ENCODE data around the gene SPHK2.
"Not testable (repeated sequence)": the region's sequence is repeated elsewhere in the genome, so short reads cannot be mapped to it uniquely, and the experiment has no call there.

The SPHK2 gene

DNA sequence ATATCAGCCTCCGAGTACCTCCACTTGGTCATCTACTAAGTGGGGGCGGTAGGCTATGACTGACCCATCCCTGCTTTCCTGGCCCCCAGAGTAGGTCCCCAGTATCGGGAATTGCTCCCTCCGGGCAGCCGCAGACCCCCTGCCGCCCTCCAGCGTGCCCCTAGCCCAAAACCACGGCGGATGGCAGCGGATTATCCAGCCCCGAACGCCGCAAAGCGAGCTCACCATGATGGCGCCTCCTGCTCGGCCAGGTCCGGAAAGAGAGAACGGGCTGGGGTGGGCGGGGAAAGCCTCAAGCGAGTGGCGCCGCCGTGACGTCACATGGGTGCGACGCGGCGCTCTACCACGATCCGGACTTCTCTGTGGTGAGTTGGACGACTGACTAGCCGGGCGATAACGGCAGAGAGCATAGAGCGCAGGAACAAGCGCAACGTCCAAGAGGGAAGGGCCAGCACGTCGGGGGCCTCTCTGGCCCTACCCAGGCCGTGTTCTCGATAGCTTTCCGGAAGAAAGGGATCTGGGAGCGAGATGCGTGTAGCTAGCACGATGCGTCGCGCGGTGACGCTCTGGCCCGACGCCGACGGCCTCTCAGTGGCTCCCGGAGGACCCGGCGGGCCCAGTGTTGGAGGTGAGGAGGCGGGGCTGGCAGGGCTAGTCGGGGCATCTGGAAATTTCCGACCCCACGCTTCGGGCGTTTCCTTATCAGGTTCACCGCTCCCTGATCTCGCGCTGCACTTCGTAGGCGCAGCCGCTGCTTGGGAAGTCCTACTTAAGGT, at the start of gene SPHK2, which contains the start of gene RPL18:
Gene SPHK2 (plus strand): TSS at position 591 of the 776 bp plus-strand sequence. CDS start 1,009 bp downstream, outside the sequence.
Gene RPL18 (minus strand): TSS at position 263 of the 776 bp plus-strand sequence. CDS start 35 bp downstream, at position 228.
- DNase-seq = peak; percentile 98

DNA sequence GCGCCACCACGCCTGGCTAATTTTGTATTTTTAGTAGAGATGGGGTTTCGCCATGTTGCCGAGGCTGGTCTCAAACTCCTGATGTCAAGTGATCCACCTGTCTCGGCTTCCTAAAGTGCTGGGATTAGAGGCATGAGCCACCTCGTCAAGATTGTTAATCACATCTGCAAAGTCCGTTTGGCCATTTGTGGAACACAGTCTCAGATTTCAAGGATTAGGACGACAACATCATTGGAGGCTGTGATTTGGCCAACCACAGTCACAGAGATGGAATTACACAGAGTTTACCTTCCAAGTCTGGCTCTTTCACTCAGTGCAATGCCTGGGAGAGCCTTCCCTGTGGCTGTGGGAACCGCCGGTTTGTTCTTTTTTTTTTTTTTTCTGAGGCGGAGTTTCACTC, 49.5 kb upstream of the SPHK2 start:
- no peak for DNase-seq

GRCh38 chr19:48571378-48572162, 47.7 kb upstream of the SPHK2 start:
- DNase-seq = no peak

DNA sequence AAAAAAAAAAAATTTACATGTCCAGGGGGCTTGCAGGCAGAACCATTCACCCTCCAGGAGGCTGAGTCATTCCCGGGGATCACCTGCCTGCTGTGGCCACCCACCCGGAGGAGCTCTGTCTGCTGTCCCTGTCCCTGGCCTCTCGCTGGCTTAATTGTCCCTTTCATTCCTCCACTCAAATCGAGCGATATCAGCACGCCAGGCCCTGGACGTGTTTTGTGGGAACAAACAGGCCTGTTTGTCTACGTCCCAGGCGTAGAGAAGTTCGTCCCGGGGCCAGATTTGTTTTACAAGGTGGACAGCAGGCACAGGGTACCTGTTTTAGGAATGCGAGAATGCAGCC, 46.2 kb upstream of the SPHK2 start:
- DNase-seq = no peak

DNA sequence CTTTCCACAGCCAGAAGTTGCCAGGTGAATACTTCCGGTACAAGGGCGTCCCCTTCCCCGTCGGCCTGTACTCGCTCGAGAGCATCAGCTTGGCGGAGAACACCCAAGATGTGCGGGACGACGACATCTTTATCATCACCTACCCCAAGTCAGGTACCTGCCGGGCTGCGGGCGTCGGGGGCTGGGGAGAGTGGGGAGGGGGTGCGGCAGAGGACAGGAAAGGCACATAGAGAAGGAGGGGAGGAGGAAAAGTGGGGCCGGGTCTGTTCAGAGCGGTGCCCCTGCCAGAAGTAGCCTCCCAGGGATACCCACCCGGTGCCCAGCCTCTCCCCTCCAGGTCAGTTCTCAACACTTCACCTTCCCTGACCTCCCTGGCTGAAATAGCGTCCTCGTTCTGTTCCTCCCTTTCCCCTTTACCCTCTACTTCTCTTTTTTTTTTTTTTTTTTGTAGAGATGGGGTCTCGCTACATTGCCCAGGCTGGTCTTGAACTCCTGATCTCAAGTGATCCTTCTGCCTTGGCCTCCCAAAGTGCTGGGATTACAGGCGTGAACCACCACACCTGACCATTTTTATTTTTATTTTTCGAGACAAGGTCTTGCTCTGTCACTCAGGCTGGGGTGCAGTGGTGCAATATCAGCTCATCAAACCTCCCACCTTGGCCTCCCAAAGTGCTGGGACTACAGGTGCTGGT, 43.2 kb upstream of the SPHK2 start:
- no peak for DNase-seq

DNA sequence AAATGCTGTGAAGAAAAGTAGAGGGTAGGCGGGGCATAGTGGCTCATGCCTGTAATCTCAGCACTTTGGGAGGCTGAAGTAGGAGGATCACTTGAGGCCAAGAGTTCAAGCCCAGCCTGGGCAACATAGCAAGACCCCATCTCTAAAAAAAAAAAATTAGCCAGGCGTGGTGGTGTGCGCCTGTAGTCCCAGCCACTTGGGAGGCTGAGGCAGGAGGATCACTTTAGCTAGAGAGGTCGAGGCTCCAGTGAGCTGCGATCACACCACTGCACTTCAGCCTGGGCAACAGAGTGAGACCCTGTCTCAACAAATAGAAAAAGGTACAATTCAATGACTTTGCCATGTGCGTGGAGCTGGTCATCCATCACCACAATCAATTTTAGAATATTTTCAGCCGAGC, 41.4 kb upstream of the SPHK2 start:
- DNase-seq = not testable (repeated sequence)

DNA sequence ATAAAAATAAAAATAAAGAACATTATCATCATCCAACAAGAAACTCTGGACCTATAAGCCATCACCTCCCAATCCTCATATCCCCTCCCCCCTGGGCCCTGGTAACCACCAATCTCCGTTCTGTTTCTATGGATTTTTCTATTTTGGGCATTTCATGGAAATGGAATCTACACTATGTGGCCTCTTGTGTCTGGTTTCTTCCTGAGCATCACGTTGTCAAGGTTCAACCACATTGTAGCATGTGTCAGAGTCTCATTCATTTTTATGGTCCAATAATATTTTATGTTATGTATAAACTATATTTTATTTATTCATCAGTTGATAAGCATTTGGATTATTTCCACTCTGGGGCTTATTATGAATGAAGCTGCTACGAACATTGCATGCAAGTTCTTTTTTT, 40.4 kb upstream of the SPHK2 start:
- DNase-seq = no peak

DNA sequence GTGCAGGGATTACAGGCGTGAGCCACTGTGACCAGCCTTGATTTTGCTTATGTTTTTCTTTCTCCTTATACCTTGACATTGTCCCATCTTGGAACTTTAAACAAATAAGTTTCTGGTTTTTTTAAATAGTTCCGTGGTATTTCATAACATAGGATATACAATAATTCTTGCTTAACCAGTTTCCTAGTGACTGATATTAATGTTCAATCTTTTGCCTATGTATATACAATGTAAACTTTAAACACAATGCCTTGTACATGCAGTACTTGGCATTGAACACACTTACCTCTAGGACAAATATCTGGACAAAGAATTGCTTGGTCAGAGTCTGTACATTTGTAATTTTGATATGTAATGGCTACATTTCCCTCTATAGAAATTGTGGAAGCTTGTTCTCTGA, 37.1 kb upstream of the SPHK2 start:
- DNase-seq = no peak

GRCh38 chr19:48587387-48587786, 31.9 kb upstream of the SPHK2 start:
- no peak for DNase-seq

- DNase-seq = peak; percentile 91
Observed at GRCh38 chr19:48588670-48589401, 30.5 kb upstream of the SPHK2 start.

- no peak for DNase-seq
Observed at GRCh38 chr19:48591021-48591420, 28.3 kb upstream of the SPHK2 start.

DNA sequence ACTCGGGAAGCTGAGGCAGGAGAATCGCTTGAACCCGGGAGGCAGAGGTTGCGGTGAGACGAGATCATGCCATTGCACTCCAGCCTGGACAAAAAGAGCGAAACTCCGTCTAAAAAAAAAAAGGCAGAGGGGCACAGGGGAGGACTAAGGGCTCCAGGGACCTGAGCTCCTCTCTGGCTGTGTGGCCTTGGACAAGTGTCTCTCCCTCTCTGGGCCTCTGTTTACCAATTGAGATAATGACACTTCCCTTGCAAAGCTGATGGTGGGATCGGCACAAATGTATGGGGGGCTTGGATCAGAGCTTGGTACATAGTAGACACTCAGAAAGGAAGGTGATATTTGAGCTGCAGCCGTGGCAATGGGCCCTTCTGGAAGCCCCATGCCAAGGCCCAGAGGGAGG, 24.1 kb upstream of the SPHK2 start:
- no peak for DNase-seq

DNA sequence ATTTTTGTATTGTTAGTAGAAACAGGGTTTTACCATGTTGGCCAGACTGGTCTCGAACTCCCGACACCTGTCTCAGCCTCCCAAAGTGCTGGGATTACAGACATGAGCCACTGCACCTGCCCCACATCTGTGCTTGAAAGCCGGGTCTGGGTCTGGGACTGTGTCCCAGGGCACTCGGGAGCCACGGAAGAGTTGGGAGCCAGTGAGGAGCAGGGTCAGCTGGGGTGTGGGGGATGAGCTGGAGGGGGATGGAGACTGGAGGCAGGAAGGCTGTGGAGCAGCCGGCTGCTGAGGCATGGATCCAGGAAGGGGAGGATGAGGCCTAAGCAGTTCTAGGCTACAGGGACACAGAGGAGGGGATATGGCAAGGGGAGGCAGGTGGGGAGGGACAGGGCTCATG, 23.5 kb upstream of the SPHK2 start:
- DNase-seq = no peak

- DNase-seq = no peak
Observed at GRCh38 chr19:48596237-48596636, 23.1 kb upstream of the SPHK2 start.

GRCh38 chr19:48596679-48597465, 22.4 kb upstream of the SPHK2 start:
- peak; percentile 65 for DNase-seq

- no peak for DNase-seq
Observed at GRCh38 chr19:48598996-48599700, 20.2 kb upstream of the SPHK2 start.

GRCh38 chr19:48600679-48601417, 18.5 kb upstream of the SPHK2 start:
- DNase-seq = no peak

DNA sequence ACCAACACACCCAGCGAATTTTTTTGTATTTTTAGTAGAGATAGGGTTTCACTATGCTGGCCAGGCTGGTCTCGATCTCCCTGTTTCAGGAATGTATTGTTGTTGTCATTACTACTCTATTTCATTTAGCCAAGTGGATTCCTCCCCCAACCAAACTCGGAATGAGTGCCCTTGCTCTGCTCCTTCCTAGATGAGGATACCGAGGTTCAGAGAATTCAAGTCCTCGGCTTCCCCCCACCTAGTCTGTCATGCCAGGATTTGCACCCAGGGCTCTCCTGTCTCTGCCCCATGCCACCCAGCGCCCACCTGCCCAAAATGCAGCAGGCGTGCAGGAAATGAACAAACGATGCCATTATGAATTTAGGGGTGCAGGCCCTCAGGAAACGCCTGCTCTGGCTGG, 16.3 kb upstream of the SPHK2 start:
- no peak for DNase-seq

- no peak for DNase-seq
Observed at GRCh38 chr19:48603449-48603848, 15.9 kb upstream of the SPHK2 start.

- no peak for DNase-seq
Observed at GRCh38 chr19:48603850-48604249, 15.5 kb upstream of the SPHK2 start.

Data from activated CD4-positive, alpha-beta T cell treated with anti-CD3 and anti-CD28 coated beads, Interleukin-10, Interleukin-2, amounts not matched to agents 100 ng/mL and 50 ng/mL, durations not matched to agents 16 hours and 8 hours (primary cell).